ENCODE measurements around the gene STOX2.

DNA sequence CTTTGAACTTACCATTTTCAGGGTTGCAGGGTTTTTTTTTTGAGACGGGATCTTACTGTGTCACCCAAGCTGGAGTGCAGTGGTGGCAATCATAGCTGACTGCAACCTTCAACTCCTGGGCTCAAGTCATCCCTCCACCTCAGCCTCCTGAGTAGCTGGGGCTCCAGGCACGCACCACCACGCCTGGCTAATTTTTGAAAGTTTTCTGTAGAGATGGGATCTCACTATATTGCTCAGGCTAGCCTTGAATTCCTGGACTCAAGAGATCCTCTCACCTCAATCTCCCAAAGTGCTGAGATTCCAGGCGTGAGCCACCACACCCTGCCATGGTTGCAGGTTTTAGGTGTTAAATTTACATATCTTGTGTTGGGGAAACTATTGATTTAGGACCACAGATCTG lies 64.5 kb downstream of the STOX2 start:
- TF ChIP-seq GATA2 (IDR thresholded peaks at IDR 0.05; ENCODE audit: low read depth, low read length), result no peak
- TF ChIP-seq GATA3 (IDR thresholded peaks at IDR 0.05; ENCODE audit: low read depth, low read length), result no peak

Measured in SH-SY5Y (cell line).